Natural killer cell (primary cell): ENCODE data around the gene BRINP2. TPM values are rescaled to one million over a fixed set of nuclear protein-coding genes. Genes with fewer than 3 reads are reported as not detected.

Source experiments
- ATAC-seq, 3 donors: fragments of 150-1000 bp in 2 of 3; fragments of 200-7000 bp in 1 of 3; cut with Tn5 transposase; 1 replicate in 1 of 3; 2 replicates in 2 of 3; pipeline ENCODE4 v1.10.0; 2021; ENCODE audit warnings: mild to moderate bottlenecking in 2 of 3, moderate library complexity in 2 of 3
- DNase-seq, 2 donors: peaks; one replicate each; pipeline versions ENCODE4 v3.0.0 to v3.0.0-alpha.2; 2013 to 2021; ENCODE audit warnings: mixed read lengths in 1 of 2
- H3K27ac ChIP-seq: one replicate; pipeline ENCODE4 v1.5.1; 2013; ENCODE audit warnings: mild to moderate bottlenecking, low read length
- H3K27me3 ChIP-seq: one replicate; pipeline ENCODE4 v1.6.1; 2013; ENCODE audit warnings: low read length; ENCODE audit not compliant: control insufficient read depth, insufficient read depth
- H3K36me3 ChIP-seq: one replicate; pipeline ENCODE4 v1.6.1; 2013; ENCODE audit warnings: low read length; ENCODE audit not compliant: control insufficient read depth, insufficient read depth
- H3K4me1 ChIP-seq: one replicate; pipeline ENCODE4 v1.6.1; 2013; ENCODE audit warnings: low read length; ENCODE audit not compliant: control insufficient read depth, insufficient read depth
- H3K4me3 ChIP-seq: one replicate; pipeline ENCODE4 v1.5.1; 2013; ENCODE audit warnings: low read length
- H3K9me3 ChIP-seq: one replicate; pipeline ENCODE4 v1.6.1; 2013; ENCODE audit warnings: low read length; ENCODE audit not compliant: control insufficient read depth, insufficient read depth
- H3K27ac Mint-ChIP-seq, 2 donors: one replicate each; pipeline ENCODE4 v1.8.0; 2022; ENCODE audit warnings: mild to moderate bottlenecking in 2 of 2, mixed read lengths in 2 of 2, moderate library complexity in 1 of 2
- H3K27me3 Mint-ChIP-seq, 2 donors: one replicate each; pipeline ENCODE4 v1.8.0; 2022; ENCODE audit warnings: low read depth in 2 of 2, mixed read lengths in 2 of 2
- H3K36me3 Mint-ChIP-seq: one replicate; pipeline ENCODE4 v1.8.0; 2022; ENCODE audit warnings: mixed read lengths
- H3K4me1 Mint-ChIP-seq, 2 donors: one replicate each; pipeline ENCODE4 v1.8.0; 2022; ENCODE audit warnings: mixed read lengths in 2 of 2
- H3K4me3 Mint-ChIP-seq: one replicate; pipeline ENCODE4 v1.8.0; 2022; ENCODE audit warnings: mild to moderate bottlenecking, moderate library complexity, mixed read lengths
- H3K9me3 Mint-ChIP-seq, 2 donors: one replicate each; pipeline ENCODE4 v1.8.0; 2022; ENCODE audit warnings: mixed read lengths in 2 of 2
- WGBS: methylation state at CpG from one replicate; pipeline ENCODE4 v1.1.7; 2013; ENCODE audit warnings: missing lambda C conversion rate; ENCODE audit not compliant: insufficient coverage; 5-methylcytosine and 5-hydroxymethylcytosine counted together
- intact Hi-C: fragments of 100-400 bp; cut with micrococcal nuclease; formaldehyde crosslinking; loops from one replicate; pipeline ENCODE4 v1.14.2; 2022
- total RNA-seq, 4 donors: library from RNA; stranded (reverse); fragments of 120-200 nt in 1 of 4; gene quantifications; one replicate each; pipeline versions ENCODE4 v1.2.3 to v1.2.4, GENCODE V29; 2013 to 2022
- TF ChIP-seq, protein P1 (sequence below): fragments of 200-600 bp; IDR thresholded peaks from one replicate; pipeline ENCODE4 v1.8.0; 2022; ENCODE audit warnings: antibody characterized with exemption

BRINP2 gene
- total RNA-seq, 3 donors from 2014 or later (not counting 1 experiment from before 2014, with no cell fraction given): not detected

DNA sequence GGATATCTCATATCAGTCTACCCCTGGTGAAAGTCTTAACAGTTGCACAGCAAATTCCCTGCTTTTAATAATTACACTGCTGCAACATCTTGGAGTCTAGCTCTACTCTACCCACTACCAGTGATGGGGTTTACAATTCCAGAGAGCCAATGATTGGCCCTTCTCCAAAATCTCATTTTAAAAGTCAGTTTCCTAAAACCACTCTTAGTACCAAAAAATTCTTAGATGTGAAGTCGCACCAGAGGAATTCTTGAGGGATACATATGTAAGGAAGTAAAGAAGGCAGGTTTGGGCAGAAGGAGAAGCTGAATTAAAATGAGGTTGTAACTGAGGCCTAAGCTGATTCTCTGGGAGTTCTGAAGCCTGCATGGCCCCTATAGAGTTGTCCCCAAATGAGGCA, 129.7 kb downstream of the BRINP2 start:
- H3K27ac Mint-ChIP-seq: no peak overlapping the region
- no peaks in the 10 kb centered on the region for H3K4me1 Mint-ChIP-seq
- DNase-seq (no peak), ATAC-seq (no peak)
- H3K9me3 Mint-ChIP-seq: peaks cover 0 to 10% of the 10 kb centered on the region in 2 donors
- no peaks in the 10 kb centered on the region for H3K27me3 Mint-ChIP-seq
- WGBS: 78% methylated on average over 1 of the region's 1 CpG
- no peaks in the 10 kb centered on the region for H3K36me3 ChIP-seq
- H3K4me1 ChIP-seq: no peaks in the 10 kb centered on the region
- no peaks in the 10 kb centered on the region for H3K27me3 ChIP-seq
- no peak overlapping the region for H3K4me3 Mint-ChIP-seq
- TF ChIP-seq, protein P1, sequence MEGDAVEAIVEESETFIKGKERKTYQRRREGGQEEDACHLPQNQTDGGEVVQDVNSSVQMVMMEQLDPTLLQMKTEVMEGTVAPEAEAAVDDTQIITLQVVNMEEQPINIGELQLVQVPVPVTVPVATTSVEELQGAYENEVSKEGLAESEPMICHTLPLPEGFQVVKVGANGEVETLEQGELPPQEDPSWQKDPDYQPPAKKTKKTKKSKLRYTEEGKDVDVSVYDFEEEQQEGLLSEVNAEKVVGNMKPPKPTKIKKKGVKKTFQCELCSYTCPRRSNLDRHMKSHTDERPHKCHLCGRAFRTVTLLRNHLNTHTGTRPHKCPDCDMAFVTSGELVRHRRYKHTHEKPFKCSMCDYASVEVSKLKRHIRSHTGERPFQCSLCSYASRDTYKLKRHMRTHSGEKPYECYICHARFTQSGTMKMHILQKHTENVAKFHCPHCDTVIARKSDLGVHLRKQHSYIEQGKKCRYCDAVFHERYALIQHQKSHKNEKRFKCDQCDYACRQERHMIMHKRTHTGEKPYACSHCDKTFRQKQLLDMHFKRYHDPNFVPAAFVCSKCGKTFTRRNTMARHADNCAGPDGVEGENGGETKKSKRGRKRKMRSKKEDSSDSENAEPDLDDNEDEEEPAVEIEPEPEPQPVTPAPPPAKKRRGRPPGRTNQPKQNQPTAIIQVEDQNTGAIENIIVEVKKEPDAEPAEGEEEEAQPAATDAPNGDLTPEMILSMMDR: no peak
- H3K27ac ChIP-seq: no peak overlapping the region
- no peaks in the 10 kb centered on the region for H3K9me3 ChIP-seq
- H3K4me3 ChIP-seq: no peak overlapping the region
- intact Hi-C loops: no loop called here
- H3K36me3 Mint-ChIP-seq: peaks cover 6% of the 10 kb centered on the region

- H3K4me3 Mint-ChIP-seq: no peak overlapping the region
- Histone ChIP-seq H3K27me3 (no peaks in the 10 kb centered on the region), H3K4me3 (no peak overlapping the region), H3K9me3 (no peaks in the 10 kb centered on the region), H3K4me1 (no peaks in the 10 kb centered on the region), H3K27ac (no peak overlapping the region), H3K36me3 (no peaks in the 10 kb centered on the region)
- H3K27ac Mint-ChIP-seq: no peak overlapping the region
- TF ChIP-seq, protein P1: no peak
- no peaks in the 10 kb centered on the region for H3K4me1 Mint-ChIP-seq
- no peaks in the 10 kb centered on the region for H3K27me3 Mint-ChIP-seq
- WGBS: no CpG with 5 or more reads among the region's 1 CpG
- peaks cover 6% of the 10 kb centered on the region for H3K36me3 Mint-ChIP-seq
- intact Hi-C loops: no loop called here
- DNase-seq: no peak
- H3K9me3 Mint-ChIP-seq: peaks cover 0 to 9% of the 10 kb centered on the region in 2 donors
- no peak for ATAC-seq
Measured at GRCh38 chr1:177301425-177302124, 130.8 kb downstream of the BRINP2 start.

GRCh38 chr1:177302357-177303044, 131.7 kb downstream of the BRINP2 start:
- H3K4me3 ChIP-seq: no peak overlapping the region
- H3K36me3 Mint-ChIP-seq: peaks cover 6% of the 10 kb centered on the region
- no peaks in the 10 kb centered on the region for H3K4me1 ChIP-seq
- 76% methylated on average over 7 of the region's 7 CpGs for WGBS
- DNase-seq (no peak), ATAC-seq (no peak)
- H3K27ac Mint-ChIP-seq: no peak overlapping the region
- peaks cover 0 to 11% of the 10 kb centered on the region in 2 donors for H3K9me3 Mint-ChIP-seq
- H3K27me3 ChIP-seq: no peaks in the 10 kb centered on the region
- H3K9me3 ChIP-seq: no peaks in the 10 kb centered on the region
- H3K4me3 Mint-ChIP-seq: no peak overlapping the region
- intact Hi-C loops: no loop called here
- TF ChIP-seq, protein P1: no peak
- no peaks in the 10 kb centered on the region for H3K27me3 Mint-ChIP-seq
- no peaks in the 10 kb centered on the region for H3K4me1 Mint-ChIP-seq
- no peak overlapping the region for H3K27ac ChIP-seq
- no peaks in the 10 kb centered on the region for H3K36me3 ChIP-seq
